Right atrium auricular region (tissue), 2 donors: ENCODE measurements around the gene SCGB1A1. TPM values are rescaled to one million over a fixed set of nuclear protein-coding genes. Genes with fewer than 3 reads are reported as not detected.

Source experiments
- DNase-seq: peaks from one replicate; pipeline ENCODE4 v3.0.0-alpha.2; 2019; ENCODE audit warnings: low spot score
- H3K27ac ChIP-seq, 2 donors: fragments of 200-600 bp; sonication (generic); 1 replicate in 1 of 2; 2 replicates in 1 of 2; pipeline ENCODE4 v1.5.1; 2016 to 2019
- H3K27me3 ChIP-seq, 2 donors: fragments of 200-600 bp; sonication (generic); one replicate each; pipeline versions ENCODE4 v1.5.1 to v1.6.0; 2017 to 2019
- H3K36me3 ChIP-seq: fragments of 200-600 bp; sonication (generic); one replicate; pipeline ENCODE4 v1.5.1; 2016
- H3K4me1 ChIP-seq, 2 donors: fragments of 200-600 bp; sonication (generic); one replicate each; pipeline versions ENCODE4 v1.5.1 to v1.6.0; 2017 to 2019
- H3K4me3 ChIP-seq, 2 donors: fragments of 200-600 bp; sonication (generic); 1 replicate in 1 of 2; 2 replicates in 1 of 2; pipeline ENCODE4 v1.5.1; 2017 to 2019; ENCODE audit warnings: mild to moderate bottlenecking in 1 of 2, moderate library complexity in 1 of 2
- H3K9me3 ChIP-seq, 2 donors: fragments of 200-600 bp; sonication (generic); one replicate each; pipeline ENCODE4 v1.5.1; 2019
- CTCF ChIP-seq, 2 donors: fragments of 200-600 bp; sonication (generic); IDR thresholded peaks; one replicate each; pipeline ENCODE4 v1.5.1; 2019; ENCODE audit warnings: antibody characterized with exemption in 2 of 2
- total RNA-seq, 2 donors: library from RNA; depleted of rRNA; stranded (reverse); fragments of >200 nt; gene quantifications; one replicate each; pipeline ENCODE4 v1.1.0, GENCODE V29; 2016

Gene SCGB1A1
- total RNA-seq, 2 donors from 2014 or later, result not detected

GRCh38 chr11:62399878-62400266, 19.0 kb upstream of the SCGB1A1 start:
- peaks cover 0 to 71% of the 10 kb centered on the region in 2 donors for H3K4me1 ChIP-seq
- no peaks in the 10 kb centered on the region for H3K27me3 ChIP-seq
- H3K4me3 ChIP-seq, result no peak overlapping the region
- no peaks in the 10 kb centered on the region for H3K36me3 ChIP-seq
- DNase-seq, result no peak
- H3K9me3 ChIP-seq, result no peaks in the 10 kb centered on the region
- TF ChIP-seq CTCF (IDR thresholded peaks at IDR 0.05), result no peak
- H3K27ac ChIP-seq, result peak overlapping the region; percentile 69 to 72

- no peak for DNase-seq
- Histone ChIP-seq H3K27ac (peak overlapping the region; percentile 69 to 72), H3K9me3 (no peaks in the 10 kb centered on the region), H3K36me3 (no peaks in the 10 kb centered on the region), H3K4me3 (no peak overlapping the region), H3K4me1 (peaks cover 0 to 67% of the 10 kb centered on the region in 2 donors), H3K27me3 (no peaks in the 10 kb centered on the region)
- no peak for TF ChIP-seq CTCF (IDR thresholded peaks at IDR 0.05)
These were observed 18.6 kb upstream of the SCGB1A1 start for GRCh38 chr11:62400281-62400680.

- H3K9me3 ChIP-seq, result no peaks in the 10 kb centered on the region
- peak; percentile 87 for DNase-seq
- H3K4me3 ChIP-seq, result no peak overlapping the region
- H3K27ac ChIP-seq, result peak overlapping the region; percentile 69 to 72
- H3K4me1 ChIP-seq, result peaks cover 0 to 65% of the 10 kb centered on the region in 2 donors
- no peaks in the 10 kb centered on the region for H3K36me3 ChIP-seq
- H3K27me3 ChIP-seq, result no peaks in the 10 kb centered on the region
- TF ChIP-seq CTCF (IDR thresholded peaks at IDR 0.05), result no peak
These were observed 18.1 kb upstream of the SCGB1A1 start for GRCh38 chr11:62400760-62401159.

GRCh38 chr11:62401356-62401755, 17.5 kb upstream of the SCGB1A1 start:
- Histone ChIP-seq H3K36me3 (no peaks in the 10 kb centered on the region), H3K4me3 (no peak overlapping the region), H3K27me3 (no peaks in the 10 kb centered on the region), H3K4me1 (peaks cover 0 to 65% of the 10 kb centered on the region in 2 donors), H3K9me3 (no peaks in the 10 kb centered on the region), H3K27ac (peak overlapping the region; percentile 69 to 72)
- no peak for DNase-seq
- no peak for TF ChIP-seq CTCF (IDR thresholded peaks at IDR 0.05)

- H3K36me3 ChIP-seq, result no peaks in the 10 kb centered on the region
- peaks cover 0 to 61% of the 10 kb centered on the region in 2 donors for H3K4me1 ChIP-seq
- no peaks in the 10 kb centered on the region for H3K27me3 ChIP-seq
- DNase-seq, result no peak
- peak overlapping the region in 1 of 2 donors; percentile 4 for H3K4me3 ChIP-seq
- no peaks in the 10 kb centered on the region for H3K9me3 ChIP-seq
- TF ChIP-seq CTCF (IDR thresholded peaks at IDR 0.05), result no peak
- peak overlapping the region; percentile 69 to 72 for H3K27ac ChIP-seq
These were observed 17.0 kb upstream of the SCGB1A1 start for GRCh38 chr11:62401811-62402210.
